AG04450 (cell line): ENCODE results near the gene USP12. TPM values are rescaled to one million over a fixed set of nuclear protein-coding genes. Genes with fewer than 3 reads are reported as not detected.

Source experiments
- CTCF ChIA-PET: fragments of 300-600, 350-600 bp; formaldehyde crosslinking; extraction: SDS; loops from one replicate; lab custom pipeline; 2022; ENCODE audit warnings: antibody characterized with exemption, inconsistent platforms; lab: Charles Lee
- POLR2A ChIA-PET: fragments of 350-600 bp; formaldehyde crosslinking; extraction: SDS; loops from one replicate; lab custom pipeline; 2021; ENCODE audit warnings: antibody characterized with exemption, inconsistent platforms; lab: Yijun Ruan, JAX
- DNase-seq: peaks from one replicate; pipeline ENCODE4 v3.0.0-alpha.2; 2011; ENCODE audit warnings: low read depth, low spot score
- H3K27ac ChIP-seq: one replicate; pipeline ENCODE4 v1.5.1; 2012; ENCODE audit warnings: low read depth, low read length, control low read depth
- H3K27me3 ChIP-seq: one replicate; pipeline ENCODE4 v1.6.0; 2012; ENCODE audit warnings: low read length; ENCODE audit not compliant: control insufficient read depth, insufficient read depth
- H3K4me3 ChIP-seq: 2 replicates; pipeline ENCODE4 v1.5.1; 2011; ENCODE audit warnings: mild to moderate bottlenecking, low read depth, low read length, control low read depth
- H3K9me3 ChIP-seq: 2 replicates; pipeline ENCODE4 v1.5.1; 2012; ENCODE audit warnings: low read length; ENCODE audit not compliant: control insufficient read depth, insufficient read depth
- CTCF ChIP-seq: IDR thresholded peaks from 2 replicates; pipeline ENCODE4 v1.5.1; 2011; ENCODE audit warnings: low read depth, low read length, control low read depth, inconsistent platforms
- polyA plus RNA-seq: library from polyadenylated mRNA; depleted of rRNA; stranded (reverse); fragments of >200 nt; gene quantifications from 2 replicates; pipeline ENCODE4 v1.2.3, GENCODE V29; 2011

Gene USP12
- polyA plus RNA-seq, 1 experiment: 18.0 TPM

DNA sequence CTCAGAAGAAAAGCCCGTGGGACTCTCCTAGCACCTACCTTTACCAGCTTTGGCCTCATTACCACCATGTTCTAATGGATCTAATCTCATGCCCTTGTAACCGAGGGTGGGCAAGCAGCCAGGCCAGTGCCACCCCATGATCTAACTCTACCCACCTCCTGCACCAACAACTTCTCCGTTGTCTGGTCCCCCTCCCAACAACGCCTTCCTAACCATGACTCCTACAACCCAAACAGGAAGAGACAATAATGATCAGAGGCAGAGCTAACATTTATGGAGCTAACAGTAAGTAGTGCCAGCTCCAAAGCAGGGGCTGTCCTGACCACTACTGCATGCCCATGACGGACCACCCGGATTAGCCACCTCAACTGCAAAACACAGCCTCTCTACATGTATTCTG is 3.5 kb downstream of the USP12 start:
- no peak for TF ChIP-seq CTCF
- ChIA-PET CTCF (interaction anchor here (3.1 kb wide), 1 partner anchor 182 kb away, joined by 16 read pairs; no protein-coding TSS in a partner anchor), POLR2A (interaction anchor here (0.6 kb wide), 1 partner anchor 1032 kb away, joined by 3 read pairs; no protein-coding TSS in a partner anchor)
- no peaks in the 10 kb centered on the region for H3K27me3 ChIP-seq
- H3K4me3 ChIP-seq: no peak overlapping the region
- no peaks in the 10 kb centered on the region for H3K9me3 ChIP-seq
- DNase-seq: no peak
- H3K27ac ChIP-seq: no peak overlapping the region

GRCh38 chr13:27166313-27166712 is 5.3 kb downstream of the USP12 start:
- no peak overlapping the region for H3K27ac ChIP-seq
- no peak for TF ChIP-seq CTCF
- H3K27me3 ChIP-seq: no peaks in the 10 kb centered on the region
- POLR2A ChIA-PET: no interaction called here
- H3K9me3 ChIP-seq: no peaks in the 10 kb centered on the region
- H3K4me3 ChIP-seq: no peak overlapping the region
- no peak for DNase-seq
- CTCF ChIA-PET: interaction anchor here (1.3 to 1.4 kb wide), 2 partner anchors 181 to 193 kb away, joined by 4 to 5 read pairs; no protein-coding TSS in a partner anchor

- no peak overlapping the region for H3K4me3 ChIP-seq
- H3K9me3 ChIP-seq: no peaks in the 10 kb centered on the region
- H3K27ac ChIP-seq: no peak overlapping the region
- TF ChIP-seq CTCF: no peak
- CTCF ChIA-PET: interaction anchor here (1.0 kb wide), 1 partner anchor 177 kb away, joined by 3 read pairs; no protein-coding TSS in a partner anchor
- H3K27me3 ChIP-seq: no peaks in the 10 kb centered on the region
- POLR2A ChIA-PET: no interaction called here
- no peak for DNase-seq
Observed at GRCh38 chr13:27161980-27162379, 9.6 kb downstream of the USP12 start.

DNA sequence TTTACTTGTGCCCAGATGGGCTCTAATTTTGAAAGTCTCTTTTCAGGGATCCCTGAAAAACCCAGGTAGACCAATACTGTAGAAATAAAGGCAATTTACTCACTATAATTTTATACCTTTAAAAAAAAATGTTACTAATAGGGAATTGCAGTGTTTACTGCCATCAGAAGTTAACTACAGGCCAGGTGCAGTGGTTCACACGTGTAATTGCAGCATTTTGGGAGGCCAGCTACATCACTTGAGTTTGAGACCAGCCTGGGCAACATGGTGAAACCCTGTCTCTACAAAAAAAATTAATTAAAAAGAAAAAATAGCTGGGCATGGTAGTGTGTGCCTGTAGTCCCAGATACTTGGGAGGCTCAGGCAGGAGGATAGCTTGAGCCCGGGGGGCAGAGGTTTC is 10.2 kb downstream of the USP12 start:
- DNase-seq: no peak
- no peak overlapping the region for H3K4me3 ChIP-seq
- 0 out of 2 replicates have a peak, but pooled peaks cover 1% of the 10 kb centered on the region for H3K9me3 ChIP-seq
- ChIA-PET CTCF (interaction anchor here (0.6 kb wide), 1 partner anchor 11 kb away, joined by 4 read pairs; no protein-coding TSS in a partner anchor), POLR2A (no interaction called here)
- no peak overlapping the region for H3K27ac ChIP-seq
- no peak for TF ChIP-seq CTCF
- no peaks in the 10 kb centered on the region for H3K27me3 ChIP-seq

GRCh38 chr13:27160657-27161295 is 10.8 kb downstream of the USP12 start:
- Histone ChIP-seq H3K4me3 (no peak overlapping the region), H3K27me3 (no peaks in the 10 kb centered on the region), H3K9me3 (0 out of 2 replicates have a peak, but pooled peaks cover 2% of the 10 kb centered on the region), H3K27ac (no peak overlapping the region)
- POLR2A ChIA-PET: no interaction called here
- no peak for DNase-seq
- CTCF ChIA-PET: no interaction called here
- no peak for TF ChIP-seq CTCF
